Stimulated activated CD4-positive, alpha-beta T cell treated with anti-CD3 and anti-CD28 coated beads, TNF-alpha, amount 100 ng/mL, for 4 hours (primary cell): ENCODE results near the gene RSF1.

ENCODE experiments used
- DNase-seq, 3 experiments: peaks; one replicate each; pipeline ENCODE4 v3.0.0-alpha.2; 2020; ENCODE audit warnings: low read depth in 3 of 3

Gene RSF1

DNA sequence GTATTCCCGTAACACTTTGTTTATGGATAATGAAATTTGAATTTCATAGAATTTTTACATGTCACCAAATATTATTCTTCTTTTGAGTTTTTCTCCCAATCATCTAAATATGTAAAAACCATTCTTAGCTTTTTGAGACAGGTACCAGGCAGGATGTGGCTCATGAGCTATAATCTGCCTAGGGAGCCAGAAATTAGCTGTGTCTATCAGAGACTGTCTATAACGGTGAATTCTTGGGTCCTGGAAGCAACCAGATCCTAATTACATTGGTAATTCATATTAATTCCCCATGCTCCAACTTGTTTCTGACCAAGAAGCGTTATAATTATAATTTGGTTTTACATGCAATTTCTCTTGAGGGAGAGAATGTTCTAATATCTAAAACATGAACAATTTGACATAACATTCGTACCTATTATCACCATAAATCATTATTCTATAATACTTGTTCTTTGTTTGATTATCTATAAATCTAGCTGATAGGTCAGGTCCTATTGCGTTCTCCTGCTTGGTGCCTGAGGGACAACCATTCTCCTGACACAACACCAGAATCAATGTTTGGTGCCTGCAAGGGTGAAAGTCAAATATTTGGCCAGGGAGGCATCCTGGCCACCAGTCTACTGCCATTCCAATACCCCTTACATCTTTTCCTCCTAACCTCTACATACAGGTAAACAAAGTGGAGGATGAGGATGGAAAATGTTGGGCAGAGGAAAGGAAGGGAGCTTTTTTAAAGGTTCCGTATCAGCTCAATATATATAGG is 69.9 kb downstream of the RSF1 start:
- no peak for DNase-seq

- DNase-seq: no peak
Measured at GRCh38 chr11:77749232-77749631, 71.3 kb downstream of the RSF1 start.

DNA sequence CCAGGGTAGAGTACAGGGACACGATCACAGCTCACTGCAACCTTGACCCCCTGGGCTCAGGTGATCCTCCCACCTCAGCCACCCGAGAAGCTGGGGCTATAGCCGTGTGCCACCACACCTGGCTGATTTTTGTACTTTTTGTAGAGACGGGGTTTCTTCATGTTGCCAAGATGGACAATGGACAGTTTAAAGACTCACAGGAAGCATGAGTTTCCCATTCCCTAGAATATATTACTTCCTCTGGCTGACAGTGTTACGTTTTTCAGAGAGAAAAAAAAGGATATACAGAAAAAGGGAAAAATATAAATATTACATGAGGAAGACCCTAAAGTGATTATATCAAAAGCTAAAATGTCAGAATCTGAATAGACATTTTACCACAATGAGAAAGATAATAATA is 72.3 kb downstream of the RSF1 start:
- no peak for DNase-seq

GRCh38 chr11:77747381-77747969 is 73.0 kb downstream of the RSF1 start:
- no peak for DNase-seq

- no peak for DNase-seq
Measured at GRCh38 chr11:77736473-77736872, 84.0 kb downstream of the RSF1 start.

DNA sequence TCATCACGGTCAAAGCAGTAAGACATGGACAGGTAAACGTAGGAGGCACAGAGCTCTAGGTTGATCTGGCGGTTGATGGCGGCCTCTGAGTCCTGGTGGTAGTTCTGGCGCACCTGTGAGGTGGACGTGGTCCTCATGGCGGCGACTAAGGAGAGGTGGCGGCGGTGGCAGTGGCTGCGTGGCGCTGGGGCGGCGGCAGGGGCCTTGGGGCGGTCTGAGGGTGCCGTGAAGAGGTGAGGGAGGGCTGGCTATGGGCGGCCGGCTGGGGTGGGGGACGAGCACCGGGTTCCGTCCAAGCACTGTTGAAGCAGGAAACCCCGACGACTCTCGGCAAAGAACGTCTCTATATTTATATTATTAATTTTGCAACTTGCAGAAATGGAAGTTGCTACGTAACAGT is 85.6 kb downstream of the RSF1 start:
- no peak for DNase-seq

DNA sequence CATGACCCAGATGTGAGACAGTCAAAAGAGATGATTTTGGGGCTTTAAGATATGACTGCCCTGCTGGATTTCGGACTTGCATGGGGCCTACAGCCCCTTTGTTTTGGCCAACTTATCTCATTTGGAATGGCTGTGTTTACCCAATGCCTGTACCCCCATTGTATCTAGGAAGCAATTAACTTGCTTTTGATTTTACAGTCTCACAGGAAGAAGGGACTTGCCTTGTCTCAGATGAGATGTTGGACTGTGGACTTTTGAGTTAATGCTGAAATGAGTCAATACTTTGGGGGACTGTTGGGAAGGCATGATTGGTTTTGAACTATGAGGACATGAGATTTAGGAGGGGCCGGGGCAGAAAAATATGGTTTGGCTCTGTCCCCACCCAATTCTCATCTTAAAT is 88.4 kb downstream of the RSF1 start:
- no peak for DNase-seq

DNA sequence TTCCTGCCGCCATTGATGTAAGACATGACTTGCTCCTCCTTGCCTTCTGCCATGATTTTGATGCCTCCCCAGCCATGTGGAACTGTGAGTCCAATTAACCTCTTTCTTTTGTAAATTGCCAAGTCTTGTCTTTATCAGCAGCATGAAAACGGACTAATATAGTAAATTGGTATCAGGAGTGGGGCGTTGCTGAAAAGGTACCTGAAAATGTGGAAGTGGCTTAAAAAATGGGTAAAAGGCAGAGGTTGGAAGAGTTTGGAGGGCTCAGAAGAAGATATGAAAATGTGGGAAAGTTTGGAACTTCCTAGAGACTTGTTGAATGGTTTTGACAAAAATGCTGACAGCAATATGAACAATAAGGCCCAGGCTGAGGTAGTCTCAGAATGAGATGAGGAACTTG is 89.7 kb downstream of the RSF1 start:
- DNase-seq: no peak

GRCh38 chr11:77729063-77729462 is 91.5 kb downstream of the RSF1 start:
- DNase-seq: no peak

DNA sequence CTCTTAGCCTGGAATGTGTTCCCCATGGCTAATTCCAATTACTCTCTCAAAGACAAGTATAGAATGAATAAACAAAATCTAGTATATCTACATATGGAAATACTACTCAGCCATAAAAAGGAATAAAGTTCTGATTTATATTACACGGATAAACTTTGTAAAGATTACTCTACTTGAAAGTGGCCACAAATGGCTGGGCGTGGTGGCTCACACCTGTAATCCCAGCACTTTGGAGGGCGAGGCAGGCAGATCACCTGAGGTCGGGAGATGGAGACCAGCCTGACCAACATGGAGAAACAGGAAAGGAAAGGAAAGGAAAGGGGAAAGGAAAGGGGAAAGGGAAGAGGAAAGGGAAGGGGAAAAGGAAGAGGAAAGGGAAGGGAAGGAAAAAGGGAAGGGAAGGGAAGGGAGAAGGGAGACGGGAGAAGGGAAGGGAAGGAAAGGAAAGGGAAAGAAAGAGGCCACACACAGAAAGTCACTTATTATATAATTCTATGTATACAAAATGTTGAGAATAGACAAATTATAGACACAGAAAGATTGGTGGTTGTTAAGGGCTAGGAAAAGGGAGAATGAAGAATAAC is 92.2 kb downstream of the RSF1 start:
- DNase-seq: no peak

DNA sequence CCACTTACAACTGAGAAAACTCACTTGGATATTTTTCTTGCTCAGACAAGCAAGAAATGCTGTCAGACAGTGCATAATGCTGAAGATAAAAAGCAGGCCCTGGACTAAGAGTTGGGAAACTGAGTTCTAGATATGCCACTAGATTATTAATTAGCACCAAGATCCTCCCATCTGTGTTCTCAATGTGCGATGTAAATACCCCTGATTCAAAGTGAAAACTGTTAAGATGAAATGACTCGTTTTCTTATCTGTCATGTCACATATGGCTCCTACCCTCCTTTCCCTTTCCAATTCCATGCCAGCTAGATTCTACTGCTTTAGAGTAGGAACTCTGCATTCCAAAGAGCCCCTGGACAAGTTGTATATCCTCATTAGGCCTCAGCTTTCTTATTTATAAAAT is 94.0 kb downstream of the RSF1 start:
- no peak for DNase-seq

DNA sequence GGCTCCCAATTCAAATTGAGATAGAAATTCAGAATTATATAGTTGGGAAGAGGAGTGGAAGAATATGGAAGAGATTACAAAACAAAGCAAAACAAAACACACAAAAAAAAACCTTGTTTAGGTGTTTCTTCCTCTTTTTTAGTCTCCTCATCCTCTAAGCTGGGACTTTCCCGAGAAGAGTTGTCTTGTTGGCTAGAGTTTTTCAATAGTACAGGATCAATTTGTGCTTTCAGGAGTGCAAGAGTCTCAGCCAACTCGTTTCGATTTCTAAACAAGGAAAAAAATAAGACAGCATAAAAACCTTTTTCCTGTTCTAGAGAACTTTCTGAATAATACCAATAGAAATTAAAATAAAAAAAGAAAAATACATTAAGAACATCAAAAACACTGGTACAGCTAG is 95.1 kb downstream of the RSF1 start:
- no peak for DNase-seq

DNA sequence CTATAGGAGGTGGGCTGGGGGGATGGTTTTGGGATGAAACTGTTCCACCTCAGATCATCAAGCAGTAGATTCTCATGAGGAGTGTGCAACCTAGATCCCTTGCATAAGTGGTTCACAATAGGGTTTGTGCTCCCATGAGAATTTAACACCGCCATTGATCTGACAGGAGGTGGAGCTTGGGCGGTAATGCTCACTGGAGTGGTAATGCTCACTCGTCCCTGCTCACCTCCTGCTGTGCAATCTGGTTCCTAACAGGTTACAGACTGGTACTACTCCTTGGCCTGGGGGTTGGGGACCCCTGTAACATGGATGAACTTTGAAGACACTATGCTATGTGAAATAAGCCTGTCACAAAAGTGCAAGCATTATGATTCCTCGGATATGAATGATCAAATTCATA is 95.9 kb downstream of the RSF1 start:
- no peak for DNase-seq

GRCh38 chr11:77723024-77723423 is 97.5 kb downstream of the RSF1 start:
- DNase-seq: no peak

DNA sequence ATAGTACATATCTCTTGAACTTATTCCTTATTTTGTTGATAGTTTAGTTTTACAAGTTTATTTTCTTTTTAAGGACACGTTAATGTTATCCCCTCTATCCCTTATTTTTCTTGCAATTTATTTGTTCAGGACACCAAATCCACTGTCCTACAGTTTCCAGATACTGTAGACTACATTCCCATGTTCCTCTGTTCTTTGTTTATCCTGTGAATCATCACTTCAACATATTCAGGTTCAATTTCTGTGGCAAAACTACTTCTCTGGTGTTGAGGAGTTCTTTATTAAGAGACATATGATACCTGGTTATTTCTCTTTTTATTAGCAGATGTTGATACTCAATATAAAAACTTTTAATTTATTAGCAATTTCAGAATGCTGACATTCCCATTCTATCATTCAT is 110.2 kb downstream of the RSF1 start:
- no peak for DNase-seq

GRCh38 chr11:77705876-77706579 is 114.5 kb downstream of the RSF1 start:
- DNase-seq: no peak

DNA sequence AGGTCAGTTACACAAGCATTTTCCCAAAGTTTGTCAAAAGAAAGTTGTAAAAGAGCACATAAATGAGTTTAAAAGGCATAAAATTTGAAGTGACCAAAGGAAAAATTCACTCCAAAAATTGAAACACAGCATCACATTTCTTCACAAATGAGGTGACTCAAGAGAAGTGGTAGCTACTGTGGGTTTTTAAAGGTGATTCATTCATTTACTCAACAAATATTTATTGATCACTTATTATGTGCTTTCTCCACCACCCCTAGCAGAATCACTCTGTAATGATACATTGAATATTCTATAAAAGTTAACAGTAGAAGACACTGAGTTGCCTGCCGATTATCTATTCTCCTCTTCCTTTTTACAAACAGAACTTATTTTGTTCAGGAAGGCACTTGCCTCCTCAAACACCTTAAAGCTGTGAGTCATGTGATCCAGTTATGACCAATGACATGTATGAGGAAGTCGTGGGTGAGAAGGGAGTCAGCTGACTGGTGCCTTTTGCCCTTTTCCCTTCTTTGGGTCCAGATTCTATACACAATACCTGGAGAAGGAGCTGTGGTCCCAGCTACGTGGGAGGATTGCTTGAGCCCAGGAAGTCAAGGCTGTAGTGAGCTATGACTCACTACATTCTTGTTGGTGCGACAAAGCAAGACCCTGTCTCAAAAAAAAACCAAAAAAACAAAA is 115.2 kb downstream of the RSF1 start:
- DNase-seq: no peak

GRCh38 chr11:77704029-77704428 is 116.5 kb downstream of the RSF1 start:
- DNase-seq: no peak

DNA sequence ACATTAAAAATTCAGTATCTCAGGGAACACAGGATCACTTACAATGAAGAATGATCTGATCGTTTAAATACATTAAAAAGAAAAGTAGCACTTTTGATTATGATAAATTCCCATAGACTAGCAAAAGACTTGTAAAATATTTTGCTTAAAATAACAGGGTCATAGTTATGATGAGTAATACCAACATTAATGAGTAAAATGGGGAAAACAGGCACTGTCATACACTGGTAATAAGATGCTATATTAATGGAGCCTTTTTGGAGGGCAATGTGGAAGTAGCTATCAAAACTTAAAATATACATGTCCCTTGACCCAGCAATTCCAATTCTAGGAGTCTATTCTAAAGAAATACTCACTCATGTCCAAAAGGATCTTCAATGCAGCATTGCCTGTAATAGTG is 121.1 kb downstream of the RSF1 start:
- no peak for DNase-seq

- DNase-seq: no peak
Measured at GRCh38 chr11:77698896-77699295, 121.6 kb downstream of the RSF1 start.

DNA sequence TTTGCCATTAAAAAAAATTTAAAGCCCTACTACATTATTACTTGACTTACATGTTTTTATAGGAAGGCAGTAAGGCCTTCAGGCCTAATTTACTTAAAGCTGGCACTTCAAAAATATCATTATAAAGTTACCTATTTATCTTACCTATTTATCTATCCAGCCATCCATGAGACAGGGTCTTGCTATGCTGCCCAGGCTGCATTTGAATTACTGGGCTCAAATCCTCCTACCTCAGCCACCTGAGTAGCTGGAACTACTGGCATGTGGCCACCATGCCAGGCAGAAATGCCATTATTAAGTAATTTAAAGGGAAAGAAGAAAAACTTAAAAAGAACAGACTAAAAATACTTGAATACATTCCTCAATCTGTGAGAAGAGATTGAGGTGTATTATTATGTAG is 122.7 kb downstream of the RSF1 start:
- DNase-seq: no peak

DNA sequence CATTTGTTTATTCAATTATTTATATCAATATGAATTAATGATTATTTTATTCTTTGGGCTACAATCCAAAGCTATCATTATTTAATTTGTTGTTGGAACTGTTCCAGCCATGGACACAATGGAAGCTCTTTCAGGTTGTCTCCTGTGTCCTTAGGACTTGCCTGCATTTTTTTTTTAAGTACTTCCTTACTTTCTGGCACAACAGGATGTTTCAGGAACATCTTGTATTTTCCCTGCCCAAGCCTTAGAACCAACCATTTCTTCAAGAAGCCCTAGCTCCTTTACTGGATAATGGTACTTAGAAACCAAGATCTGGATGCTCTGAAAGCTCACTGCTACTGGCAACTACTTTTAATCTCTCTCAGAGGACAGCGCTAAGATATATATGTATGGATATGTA is 125.1 kb downstream of the RSF1 start:
- no peak for DNase-seq
